CD14-positive monocyte (primary cell): ENCODE results near the gene ABCG1. TPM values are rescaled to one million over a fixed set of nuclear protein-coding genes. Genes with fewer than 3 reads are reported as not detected.

ENCODE experiments used
- DNase-seq, 3 donors: peaks; one replicate each; pipeline ENCODE4 v3.0.0-alpha.2; 2011 to 2022
- H2AFZ ChIP-seq: 2 replicates; pipeline ENCODE4 v1.6.0; 2012; ENCODE audit warnings: mild to moderate bottlenecking, low read depth, low read length, inconsistent platforms; ENCODE audit not compliant: insufficient read depth, poor library complexity, severe bottlenecking
- H3K27ac ChIP-seq, 2 donors: 1 replicate in 1 of 2; 2 replicates in 1 of 2; pipeline ENCODE4 v1.5.1; 2012 to 2013; ENCODE audit warnings: low read length in 2 of 2, control low read depth in 1 of 2, inconsistent platforms in 1 of 2, low read depth in 1 of 2, mild to moderate bottlenecking in 1 of 2
- H3K27me3 ChIP-seq, 2 donors: one replicate each; pipeline versions ENCODE4 v1.6.0 to v1.6.1; 2011 to 2013; ENCODE audit warnings: low read length in 2 of 2; ENCODE audit not compliant: control insufficient read depth in 2 of 2, insufficient read depth in 2 of 2
- H3K36me3 ChIP-seq, 2 donors: replicated peaks in 1 of 2; 1 replicate in 1 of 2; 2 replicates in 1 of 2; pipeline versions ENCODE4 v1.5.1 to v1.6.1; 2012 to 2013; ENCODE audit warnings: low read length in 2 of 2, control low read depth in 1 of 2, inconsistent platforms in 1 of 2, mild to moderate bottlenecking in 1 of 2; ENCODE audit not compliant: insufficient read depth in 2 of 2, control insufficient read depth in 1 of 2
- H3K4me1 ChIP-seq, 2 donors: 1 replicate in 1 of 2; 2 replicates in 1 of 2; pipeline versions ENCODE4 v1.5.1 to v1.6.1; 2012 to 2013; ENCODE audit warnings: low read length in 2 of 2, control low read depth in 1 of 2, inconsistent platforms in 1 of 2, mild to moderate bottlenecking in 1 of 2, moderate library complexity in 1 of 2; ENCODE audit not compliant: insufficient read depth in 2 of 2, control insufficient read depth in 1 of 2
- H3K4me2 ChIP-seq: replicated peaks from 2 replicates; pipeline ENCODE3; 2012; ENCODE audit warnings: low read length, moderate library complexity, mild to moderate bottlenecking; ENCODE audit not compliant: poor library complexity, severe bottlenecking; ENCODE audit errors: extremely low read depth
- H3K4me3 ChIP-seq, 3 experiments: fragments of 200-600 bp in 1 of 3; sonication (generic) in 1 of 3; replicated peaks in 1 of 3; 1 replicate in 2 of 3; 2 replicates in 1 of 3; pipeline ENCODE4 v1.5.1; 2011 to 2013; ENCODE audit warnings: low read length in 3 of 3, mild to moderate bottlenecking in 3 of 3, control low read depth in 2 of 3, low read depth in 2 of 3, inconsistent platforms in 1 of 3, moderate library complexity in 1 of 3
- H3K79me2 ChIP-seq: 2 replicates; pipeline ENCODE4 v1.6.0; 2012; ENCODE audit warnings: mild to moderate bottlenecking, control low read depth, inconsistent platforms, low read length, moderate library complexity; ENCODE audit not compliant: insufficient read depth
- H3K9ac ChIP-seq: 2 replicates; pipeline ENCODE4 v1.6.0; 2017; ENCODE audit warnings: low read length, mild to moderate bottlenecking; ENCODE audit not compliant: insufficient read depth, poor library complexity, severe bottlenecking
- H3K9me3 ChIP-seq, 2 donors: replicated peaks in 1 of 2; 1 replicate in 1 of 2; 2 replicates in 1 of 2; pipeline versions ENCODE4 v1.5.1 to v1.6.1; 2012 to 2013; ENCODE audit warnings: low read length in 2 of 2, control low read depth in 1 of 2; ENCODE audit not compliant: control insufficient read depth in 1 of 2, insufficient read depth in 1 of 2
- H4K20me1 ChIP-seq: 2 replicates; pipeline ENCODE4 v1.6.0; 2012; ENCODE audit warnings: mild to moderate bottlenecking, low read length, control low read depth, moderate library complexity; ENCODE audit not compliant: insufficient read depth
- H3K27ac Mint-ChIP-seq, 7 donors: one replicate each; pipeline ENCODE4 v1.8.0; 2020; ENCODE audit warnings: mild to moderate bottlenecking in 7 of 7, mixed read lengths in 7 of 7, moderate library complexity in 6 of 7, inconsistent platforms in 2 of 7
- H3K27me3 Mint-ChIP-seq, 3 donors: one replicate each; pipeline ENCODE4 v1.8.0; 2021 to 2022; ENCODE audit warnings: low read depth in 3 of 3, mild to moderate bottlenecking in 3 of 3, mixed read lengths in 3 of 3, moderate library complexity in 3 of 3, inconsistent platforms in 1 of 3
- H3K36me3 Mint-ChIP-seq, 2 donors: one replicate each; pipeline ENCODE4 v1.8.0; 2020; ENCODE audit warnings: mixed read lengths in 2 of 2, inconsistent platforms in 1 of 2, mild to moderate bottlenecking in 1 of 2
- H3K4me1 Mint-ChIP-seq: one replicate; pipeline ENCODE4 v1.8.0; 2020; ENCODE audit warnings: mild to moderate bottlenecking, mixed read lengths
- H3K4me3 Mint-ChIP-seq, 2 donors: one replicate each; pipeline ENCODE4 v1.8.0; 2020; ENCODE audit warnings: mild to moderate bottlenecking in 2 of 2, mixed read lengths in 2 of 2, moderate library complexity in 1 of 2
- H3K9me3 Mint-ChIP-seq, 7 donors: one replicate each; pipeline ENCODE4 v1.8.0; 2020 to 2022; ENCODE audit warnings: mixed read lengths in 7 of 7, mild to moderate bottlenecking in 6 of 7, moderate library complexity in 6 of 7, inconsistent platforms in 2 of 7
- CTCF ChIP-seq: fragments of 200-600 bp; IDR thresholded peaks from one replicate; pipeline ENCODE4 v1.8.0; 2022; ENCODE audit warnings: antibody characterized with exemption, mild to moderate bottlenecking
- WGBS: methylation state at CpG from one replicate; pipeline ENCODE4 v1.1.5; 2013; ENCODE audit warnings: missing lambda C conversion rate; ENCODE audit not compliant: insufficient coverage; 5-methylcytosine and 5-hydroxymethylcytosine counted together
- intact Hi-C, 2 donors: fragments of 100-400 bp; cut with micrococcal nuclease; formaldehyde crosslinking; loops; one replicate each; pipeline versions ENCODE4 v1.15.0 to v1.15.1; 2023
- polyA plus RNA-seq, 3 donors: library from polyadenylated mRNA; depleted of rRNA in 1 of 3; unstranded in 2 of 3; stranded (reverse) in 1 of 3; fragments of 300-500 nt in 2 of 3; fragments of >200 nt in 1 of 3; fragmentation: Illumina TruSeq in 2 of 3; gene quantifications; 1 replicate in 2 of 3; 2 replicates in 1 of 3; pipeline ENCODE4 v1.2.3, GENCODE V29; 2012 to 2021

ABCG1 gene
- polyA plus RNA-seq, 3 donors: 3.0 to 5.2 (median 3.5) TPM

- intact Hi-C loops: loop anchor here in 1 of 2 donors (5.0 kb wide), 3 partner anchors 34 to 109 kb away; no protein-coding TSS in a partner anchor
- Mint-ChIP-seq H3K4me3 (no peak overlapping the region), H3K27me3 (peaks cover 0 to 9% (median 5%) of the 10 kb centered on the region in 3 donors), H3K4me1 (peaks cover 26% of the 10 kb centered on the region), H3K27ac (no peak overlapping the region), H3K36me3 (peaks cover 2 to 3% of the 10 kb centered on the region in 2 donors), H3K9me3 (no peaks in the 10 kb centered on the region)
- DNase-seq: no peak
- H3K27ac ChIP-seq: no peak overlapping the region
- no peak overlapping the region for H2AFZ ChIP-seq
- H3K27me3 ChIP-seq: no peaks in the 10 kb centered on the region
- no peaks in the 10 kb centered on the region for H3K36me3 ChIP-seq
- peaks cover 6% of the 10 kb centered on the region for H4K20me1 ChIP-seq
- WGBS: 100% methylated on average over 1 of the region's 4 CpGs
- no peaks in the 10 kb centered on the region for H3K9me3 ChIP-seq
- no peak overlapping the region for H3K4me3 ChIP-seq
- H3K79me2 ChIP-seq: no peaks in the 10 kb centered on the region
- H3K4me2 ChIP-seq: no peak overlapping the region
- H3K9ac ChIP-seq: no peak overlapping the region
- H3K4me1 ChIP-seq: peaks cover 7 to 16% of the 10 kb centered on the region in 2 donors
- no peak for TF ChIP-seq CTCF
These were observed 37.4 kb downstream of the ABCG1 start for GRCh38 chr21:42256316-42256715.

GRCh38 chr21:42257091-42257765 is 38.3 kb downstream of the ABCG1 start:
- H3K27me3 Mint-ChIP-seq: peaks cover 0 to 9% (median 5%) of the 10 kb centered on the region in 3 donors
- peaks cover 6% of the 10 kb centered on the region for H4K20me1 ChIP-seq
- no peak overlapping the region for H3K27ac ChIP-seq
- WGBS: 97% methylated on average over 12 of the region's 12 CpGs
- no peak overlapping the region for H3K4me3 Mint-ChIP-seq
- H3K9me3 Mint-ChIP-seq: no peaks in the 10 kb centered on the region
- peaks cover 0 to 6% of the 10 kb centered on the region in 2 donors for H3K36me3 Mint-ChIP-seq
- intact Hi-C loops: loop anchor here in 1 of 2 donors (5.0 kb wide), 3 partner anchors 35 to 110 kb away; no protein-coding TSS in a partner anchor
- H3K36me3 ChIP-seq: no peaks in the 10 kb centered on the region
- no peak overlapping the region for H3K4me2 ChIP-seq
- H3K9me3 ChIP-seq: no peaks in the 10 kb centered on the region
- H3K4me3 ChIP-seq: no peak overlapping the region
- H3K27me3 ChIP-seq: no peaks in the 10 kb centered on the region
- no peak overlapping the region for H3K27ac Mint-ChIP-seq
- no peak for TF ChIP-seq CTCF
- H3K4me1 Mint-ChIP-seq: peaks cover 25% of the 10 kb centered on the region
- H2AFZ ChIP-seq: no peak overlapping the region
- no peak for DNase-seq
- H3K79me2 ChIP-seq: no peaks in the 10 kb centered on the region
- peaks cover 6 to 14% of the 10 kb centered on the region in 2 donors for H3K4me1 ChIP-seq
- H3K9ac ChIP-seq: no peak overlapping the region
